K562 (cell line): ENCODE data around the gene TBC1D25. TPM values are rescaled to one million over a fixed set of nuclear protein-coding genes. Genes with fewer than 3 reads are reported as not detected.

Experiments
- ATAC-seq: fragments of 200-7000 bp; cut with Tn5 transposase; 3 replicates; pipeline ENCODE4 v1.9.1; 2020; ENCODE audit warnings: moderate library complexity
- BruUV-seq: library from RNA; stranded (reverse); fragments of 400-500 nt; replicated peaks from 2 replicates; lab custom pipeline; 2021; lab: Mats Ljungman, UMichigan
- CTCF ChIA-PET: fragments of 300-600 bp; formaldehyde crosslinking; extraction: SDS; loops from one replicate; lab custom pipeline; 2021; ENCODE audit warnings: low intra/inter-chr PET ratio; lab: Yijun Ruan, JAX
- POLR2A ChIA-PET: fragments of 300-600, 350-650 bp; sonication (Branson Sonifier 250); formaldehyde crosslinking; extraction: SDS; loops from one replicate; lab custom pipeline; 2021; ENCODE audit warnings: antibody characterized with exemption, inconsistent platforms; lab: Yijun Ruan, JAX
- DNase-seq, 4 experiments: peaks; one replicate each; pipeline versions ENCODE4 v3.0.0 to v3.0.0-alpha.2; 2011 to 2018; ENCODE audit warnings: low spot score in 3 of 4, mixed read lengths in 3 of 4; ENCODE audit errors: extremely low read depth in 1 of 4
- FAIRE-seq: peaks from 2 replicates; lab custom pipeline; 2011; peaks lifted over from hg19 to GRCh38; lab: Jason Lieb, UNC
- H2AFZ ChIP-seq: 2 replicates; pipeline ENCODE4 v1.6.0; 2011; ENCODE audit warnings: low read depth, low read length, control low read depth, inconsistent platforms
- H3K27ac ChIP-seq: fragments of 200-600 bp; 3 replicates; pipeline ENCODE4 v1.8.0; 2011; ENCODE audit warnings: low read depth, mild to moderate bottlenecking, control low read depth, inconsistent platforms, low read length, moderate library complexity, mixed read lengths; ENCODE audit errors: extremely low read depth
- H3K27me3 ChIP-seq, 2 experiments: fragments of 300-600 bp in 1 of 2; 2 replicates in 1 of 2; 3 replicates in 1 of 2; pipeline versions ENCODE4 v1.6.0 to v1.8.0; 2011; ENCODE audit warnings: inconsistent platforms in 2 of 2, low read length in 2 of 2, mild to moderate bottlenecking in 1 of 2, mixed read lengths in 1 of 2, moderate library complexity in 1 of 2; ENCODE audit not compliant: control insufficient read depth in 2 of 2, insufficient read depth in 2 of 2
- H3K36me3 ChIP-seq: fragments of 300-600 bp; 3 replicates; pipeline ENCODE4 v1.8.0; 2011; ENCODE audit warnings: mild to moderate bottlenecking, low read length, inconsistent platforms; ENCODE audit not compliant: control insufficient read depth, insufficient read depth
- H3K4me1 ChIP-seq, 2 experiments: fragments of 200-600 bp in 1 of 2; replicated peaks in 1 of 2; 2 replicates in 1 of 2; 3 replicates in 1 of 2; pipeline versions ENCODE4 v1.5.1 to v1.8.0; 2011; ENCODE audit warnings: inconsistent platforms in 2 of 2, low read length in 2 of 2, mild to moderate bottlenecking in 1 of 2, mixed read lengths in 1 of 2, moderate library complexity in 1 of 2; ENCODE audit not compliant: control insufficient read depth in 2 of 2, insufficient read depth in 2 of 2
- H3K4me2 ChIP-seq: 2 replicates; pipeline ENCODE4 v1.6.1; 2011; ENCODE audit warnings: low read length, control low read depth, inconsistent platforms, mixed read lengths; ENCODE audit not compliant: insufficient read depth
- H3K4me3 ChIP-seq: fragments of 200-600 bp; sonication (generic), shearing (Covaris generic); 2 replicates; pipeline ENCODE4 v1.5.1; 2016; ENCODE audit warnings: control low read depth, inconsistent platforms
- H3K79me2 ChIP-seq: fragments of 200-600 bp; 3 replicates; pipeline ENCODE4 v1.8.0; 2011; ENCODE audit warnings: low read length, inconsistent platforms; ENCODE audit not compliant: control insufficient read depth, insufficient read depth
- H3K9ac ChIP-seq, 2 experiments: 2 replicates each; pipeline versions ENCODE4 v1.6.0 to v1.6.1; 2011; ENCODE audit warnings: low read depth in 2 of 2, low read length in 2 of 2, control low read depth in 1 of 2, inconsistent platforms in 1 of 2, mild to moderate bottlenecking in 1 of 2, mixed read lengths in 1 of 2; ENCODE audit not compliant: insufficient read depth in 1 of 2
- H3K9me1 ChIP-seq: one replicate; pipeline ENCODE4 v1.6.0; 2011; ENCODE audit warnings: inconsistent platforms, mild to moderate bottlenecking, low read length, moderate library complexity; ENCODE audit not compliant: control insufficient read depth, insufficient read depth
- H3K9me3 ChIP-seq: replicated peaks from 2 replicates; pipeline ENCODE4 v1.5.1; 2011; ENCODE audit warnings: low read depth, low read length, inconsistent platforms; ENCODE audit not compliant: control insufficient read depth, insufficient read depth
- H4K20me1 ChIP-seq: replicated peaks from 2 replicates; pipeline ENCODE4 v1.6.1; 2011; ENCODE audit warnings: low read length, inconsistent platforms, mixed read lengths; ENCODE audit not compliant: control insufficient read depth, insufficient read depth
- CBX8 ChIP-seq: fragments of 200-600 bp; sonication (generic); IDR thresholded peaks from 2 replicates; pipeline ENCODE4 v1.6.1; 2012; ENCODE audit warnings: borderline replicate concordance, mixed run types, low read depth, mild to moderate bottlenecking, moderate library complexity, mixed read lengths, low read length, control low read depth, inconsistent platforms; ENCODE audit not compliant: poor library complexity, severe bottlenecking; ENCODE audit errors: extremely low read depth
- KDM5B ChIP-seq: fragments of 200-600 bp; sonication (generic); IDR thresholded peaks from 2 replicates; pipeline ENCODE4 v1.6.1; 2012; ENCODE audit warnings: low read depth, mild to moderate bottlenecking, moderate library complexity, low read length, control low read depth, inconsistent platforms; ENCODE audit not compliant: insufficient replicate concordance
- LCOR ChIP-seq: sonication (generic); formaldehyde crosslinking; IDR thresholded peaks from 2 replicates; pipeline ENCODE4 v1.8.0; 2022; ENCODE audit warnings: mild to moderate bottlenecking, missing genetic modification reagents
- MYC ChIP-seq, 2 experiments: fragments of 250-450 bp in 1 of 2; sonication (Bioruptor Pico) in 1 of 2; IDR thresholded peaks; 2 replicates each; pipeline versions ENCODE4 v1.5.1 to v1.6.1; 2012 to 2021; ENCODE audit warnings: low read depth in 2 of 2, borderline replicate concordance in 1 of 2, improper control_type of control experiment in 1 of 2, low read length in 1 of 2, mild to moderate bottlenecking in 1 of 2, moderate library complexity in 1 of 2
- RAD51 ChIP-seq: fragments of 450-650 bp; IDR thresholded peaks from 2 replicates; pipeline ENCODE4 v1.7.1; 2016; ENCODE audit warnings: low read depth, mild to moderate bottlenecking, borderline replicate concordance
- RBBP5 ChIP-seq: fragments of 200-600 bp; sonication (generic); IDR thresholded peaks from 2 replicates; pipeline ENCODE4 v1.6.1; 2012; ENCODE audit warnings: borderline replicate concordance, mild to moderate bottlenecking, low read length, control low read depth, inconsistent platforms; ENCODE audit not compliant: insufficient read depth, poor library complexity, severe bottlenecking
- SAP30 ChIP-seq: fragments of 200-600 bp; sonication (generic); IDR thresholded peaks from 2 replicates; pipeline ENCODE4 v1.6.1; 2012; ENCODE audit warnings: borderline replicate concordance, low read depth, mild to moderate bottlenecking, moderate library complexity, low read length, control low read depth, inconsistent platforms; ENCODE audit not compliant: insufficient read depth, poor library complexity, severe bottlenecking
- XRCC5 ChIP-seq: fragments of 200-400 bp; formaldehyde crosslinking; IDR thresholded peaks from 2 replicates; pipeline ENCODE4 v1.6.1; 2017; ENCODE audit warnings: low read depth, mild to moderate bottlenecking, low read length
- ZNF174 ChIP-seq: fragments of 250-450 bp; sonication (Bioruptor Pico); IDR thresholded peaks from 2 replicates; pipeline ENCODE4 v1.4.0; 2020; ENCODE audit warnings: mild to moderate bottlenecking
- WGBS: fragments of 100-300 bp; shearing (Covaris generic); methylation state at CpG from one replicate; pipeline ENCODE4 v1.1.6; 2016; ENCODE audit warnings: low coverage, mixed read lengths; ENCODE audit not compliant: insufficient coverage; ENCODE audit errors: missing lambda C conversion rate; 5-methylcytosine and 5-hydroxymethylcytosine counted together
- in situ Hi-C: fragments of 300-500 bp; cut with MboI; formaldehyde crosslinking; loops from 4 replicates; pipeline ENCODE4 v1.15.0; 2018; ENCODE audit warnings: inconsistent platforms, mixed read lengths
- intact Hi-C: fragments of 100-400 bp; cut with micrococcal nuclease; formaldehyde crosslinking; loops from 2 replicates; pipeline ENCODE4 v1.14.2; 2022
- polyA plus RNA-seq, 8 experiments: library from polyadenylated mRNA; depleted of rRNA in 4 of 8; stranded (reverse) in 5 of 8; unstranded in 3 of 8; fragments of >200 nt; fragmentation: Nextera tagmentation in 2 of 8; fragmentation: Illumina TruSeq in 1 of 8; extraction: Ambion mirVana in 2 of 8; extraction: Trizol in 1 of 8; gene quantifications; 2 replicates each; pipeline versions ENCODE4 v1.2.1 to v1.2.3, GENCODE V29; 2011 to 2014; ENCODE audit warnings: inconsistent platforms in 1 of 8, missing spikeins in 1 of 8
- total RNA-seq, 7 experiments: library from RNA; depleted of rRNA in 6 of 7; stranded (reverse); fragments of >200 nt in 6 of 7; fragmentation: Illumina TruSeq in 2 of 7; extraction: Trizol in 2 of 7; gene quantifications; 2 replicates each; pipeline versions ENCODE4 v1.2.1 to v1.2.3, GENCODE V29; 2011 to 2021; ENCODE audit warnings: low replicate concordance in 1 of 7
- TF ChIP-seq, protein P1 (sequence below): IDR thresholded peaks from 2 replicates; pipeline ENCODE4 v1.6.1; 2016; ENCODE audit warnings: missing genetic modification characterization, missing compliant biosample characterization
- TF ChIP-seq, protein P2 (sequence below), 2 experiments: fragments of 200-800 bp in 1 of 2; sonication (Bioruptor generic) in 1 of 2; sonication (generic) in 1 of 2; formaldehyde crosslinking in 1 of 2; IDR thresholded peaks in 1 of 2; conservative IDR thresholded peaks in 1 of 2; 2 replicates each; pipeline versions ENCODE4 v1.5.0 to v1.6.1; 2016 to 2020; ENCODE audit warnings: missing compliant biosample characterization in 1 of 2, missing genetic modification characterization in 1 of 2, missing genetic modification reagents in 1 of 2

The TBC1D25 gene
- total and polyA plus RNA-seq, 9 of the 15 experiments (the other 6 are each of a cell fraction or from before 2014, with no cell fraction given), result 0.62 to 10.6 (median 3.9) TPM

DNA sequence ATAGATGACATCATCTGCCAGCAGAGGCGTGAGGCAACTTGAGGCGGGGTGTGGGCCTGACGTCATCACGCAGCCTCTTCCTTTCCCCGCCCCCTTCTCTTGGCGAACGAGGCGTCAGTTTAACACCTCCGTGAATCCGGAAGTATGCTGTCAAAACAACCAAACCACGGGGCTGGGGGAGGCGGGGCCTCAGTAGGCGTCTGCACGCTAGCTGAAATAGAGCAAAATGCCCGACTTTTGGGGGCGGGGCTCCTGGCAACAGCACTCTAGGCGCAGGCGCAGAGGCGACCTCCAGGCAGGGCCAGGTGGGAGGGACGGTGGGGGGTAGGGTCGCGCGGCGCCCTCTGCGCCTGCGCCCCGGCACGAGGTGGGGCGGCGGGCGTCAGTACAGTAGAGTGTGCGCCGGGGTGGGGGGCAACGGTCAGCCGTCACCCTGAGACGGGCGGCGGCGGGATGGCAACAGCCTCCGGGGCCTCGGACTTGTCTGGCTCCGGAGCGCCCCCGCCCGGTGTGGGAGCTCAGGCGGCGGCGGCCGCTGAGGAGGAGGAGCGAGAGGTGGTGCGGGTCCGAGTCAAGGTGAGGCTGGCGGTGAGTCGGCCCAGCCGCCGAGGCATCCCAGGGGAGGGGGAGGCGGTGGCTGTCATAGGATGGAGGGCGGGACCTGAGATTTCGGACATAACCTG, at the start of gene TBC1D25 (continued):
- TF ChIP-seq XRCC5 (no peak), SAP30 (no peak), CBX8 (no peak), LCOR (CRISPR knock-in tag) (no peak), RAD51 (peak; percentile 25; the same call in 1 of the 2 replicates), KDM5B (no peak)
- TF ChIP-seq, protein P1, sequence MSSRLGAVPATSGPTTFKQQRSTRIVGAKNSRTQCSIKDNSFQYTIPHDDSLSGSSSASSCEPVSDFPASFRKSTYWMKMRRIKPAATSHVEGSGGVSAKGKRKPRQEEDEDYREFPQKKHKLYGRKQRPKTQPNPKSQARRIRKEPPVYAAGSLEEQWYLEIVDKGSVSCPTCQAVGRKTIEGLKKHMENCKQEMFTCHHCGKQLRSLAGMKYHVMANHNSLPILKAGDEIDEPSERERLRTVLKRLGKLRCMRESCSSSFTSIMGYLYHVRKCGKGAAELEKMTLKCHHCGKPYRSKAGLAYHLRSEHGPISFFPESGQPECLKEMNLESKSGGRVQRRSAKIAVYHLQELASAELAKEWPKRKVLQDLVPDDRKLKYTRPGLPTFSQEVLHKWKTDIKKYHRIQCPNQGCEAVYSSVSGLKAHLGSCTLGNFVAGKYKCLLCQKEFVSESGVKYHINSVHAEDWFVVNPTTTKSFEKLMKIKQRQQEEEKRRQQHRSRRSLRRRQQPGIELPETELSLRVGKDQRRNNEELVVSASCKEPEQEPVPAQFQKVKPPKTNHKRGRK, result no peak

DNA sequence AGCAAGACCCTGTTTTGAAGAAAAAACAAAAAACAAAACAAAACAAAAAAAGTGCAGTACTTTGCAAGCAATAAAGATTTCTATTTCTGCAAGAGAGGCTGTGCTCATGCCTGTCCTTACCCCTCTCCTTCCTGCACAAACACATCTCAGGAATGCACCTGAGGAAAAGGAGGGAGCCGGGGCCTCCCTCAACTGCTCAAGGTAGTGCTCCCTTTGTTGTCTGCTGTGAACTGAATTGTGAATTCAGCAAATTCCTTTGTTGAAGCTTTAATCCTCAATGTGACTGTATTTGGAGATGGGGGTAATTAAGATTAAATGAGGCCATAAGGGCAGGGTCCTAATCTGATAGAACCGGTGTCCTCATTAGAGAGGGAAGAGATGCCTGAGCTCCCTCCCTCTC, 49.6 kb upstream of the TBC1D25 start:
- Histone ChIP-seq H3K4me2 (no peak overlapping the region), H3K4me1 (peaks cover 5 to 21% of the 10 kb centered on the region in 2 experiments; a peak in 4 of 5 replicates), H4K20me1 (no peaks in the 10 kb centered on the region), H3K79me2 (no peaks in the 10 kb centered on the region), H2AFZ (no peak overlapping the region), H3K9ac (no peak overlapping the region), H3K9me1 (peaks cover 4% of the 10 kb centered on the region), H3K27ac (no peak overlapping the region), H3K9me3 (no peaks in the 10 kb centered on the region), H3K36me3 (peaks cover 15% of the 10 kb centered on the region; the same call in 2 of the 3 replicates), H3K4me3 (no peak overlapping the region), H3K27me3 (no peaks in the 10 kb centered on the region)
- CTCF ChIA-PET, result no interaction called here
- intact Hi-C loops, result loop anchor here (10.0 kb wide), 1 partner anchor 655 kb away; the partner anchor contains the start of gene ZNF81
- POLR2A ChIA-PET, result interaction anchor here (0.7 kb wide), 1 partner anchor 13 kb away, joined by 3 read pairs; the partner anchor contains the start of gene FTSJ1
- no TSS peak for BruUV-seq
- no peak for DNase-seq
- no peak for ATAC-seq
- 14% methylated on average over 1 of the region's 2 CpGs for WGBS
- in situ Hi-C loops, result loop anchor here (5.0 to 25.0 kb wide), 2 partner anchors 408 to 628 kb away; no protein-coding TSS in a partner anchor
- FAIRE-seq, result no peak
- TF ChIP-seq ZNF174, result no peak
- TF ChIP-seq, protein P2, sequence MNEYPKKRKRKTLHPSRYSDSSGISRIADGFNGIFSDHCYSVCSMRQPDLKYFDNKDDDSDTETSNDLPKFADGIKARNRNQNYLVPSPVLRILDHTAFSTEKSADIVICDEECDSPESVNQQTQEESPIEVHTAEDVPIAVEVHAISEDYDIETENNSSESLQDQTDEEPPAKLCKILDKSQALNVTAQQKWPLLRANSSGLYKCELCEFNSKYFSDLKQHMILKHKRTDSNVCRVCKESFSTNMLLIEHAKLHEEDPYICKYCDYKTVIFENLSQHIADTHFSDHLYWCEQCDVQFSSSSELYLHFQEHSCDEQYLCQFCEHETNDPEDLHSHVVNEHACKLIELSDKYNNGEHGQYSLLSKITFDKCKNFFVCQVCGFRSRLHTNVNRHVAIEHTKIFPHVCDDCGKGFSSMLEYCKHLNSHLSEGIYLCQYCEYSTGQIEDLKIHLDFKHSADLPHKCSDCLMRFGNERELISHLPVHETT (CRISPR knock-in tag; conservative IDR thresholded peaks at IDR 0.05 in 1 of 2, IDR thresholded peaks at IDR 0.05 in 1 of 2), result no peak
- TF ChIP-seq RBBP5, result no peak
- TF ChIP-seq MYC (IDR thresholded peaks at IDR 0.05; ENCODE audit: low read depth, low read length), result no peak
- TF ChIP-seq MYC (CRISPR knock-in tag; IDR thresholded peaks at IDR 0.05; ENCODE audit: borderline replicate concordance, low read depth), result no peak
